GM11168 (cell line): Measurements from ENCODE around the gene INS.
"Not testable (repeated sequence)": the region's sequence is repeated elsewhere in the genome, so short reads cannot be mapped to it uniquely, and the experiment has no call there.

ENCODE experiments used
- in situ Hi-C: fragments of 300-500 bp; cut with MboI; formaldehyde crosslinking; loops from one replicate; pipeline ENCODE4 v1.12.0; 2022; ENCODE audit warnings: low sequenced_read_pairs; ENCODE audit not compliant: unreplicated experiment

Gene INS

DNA sequence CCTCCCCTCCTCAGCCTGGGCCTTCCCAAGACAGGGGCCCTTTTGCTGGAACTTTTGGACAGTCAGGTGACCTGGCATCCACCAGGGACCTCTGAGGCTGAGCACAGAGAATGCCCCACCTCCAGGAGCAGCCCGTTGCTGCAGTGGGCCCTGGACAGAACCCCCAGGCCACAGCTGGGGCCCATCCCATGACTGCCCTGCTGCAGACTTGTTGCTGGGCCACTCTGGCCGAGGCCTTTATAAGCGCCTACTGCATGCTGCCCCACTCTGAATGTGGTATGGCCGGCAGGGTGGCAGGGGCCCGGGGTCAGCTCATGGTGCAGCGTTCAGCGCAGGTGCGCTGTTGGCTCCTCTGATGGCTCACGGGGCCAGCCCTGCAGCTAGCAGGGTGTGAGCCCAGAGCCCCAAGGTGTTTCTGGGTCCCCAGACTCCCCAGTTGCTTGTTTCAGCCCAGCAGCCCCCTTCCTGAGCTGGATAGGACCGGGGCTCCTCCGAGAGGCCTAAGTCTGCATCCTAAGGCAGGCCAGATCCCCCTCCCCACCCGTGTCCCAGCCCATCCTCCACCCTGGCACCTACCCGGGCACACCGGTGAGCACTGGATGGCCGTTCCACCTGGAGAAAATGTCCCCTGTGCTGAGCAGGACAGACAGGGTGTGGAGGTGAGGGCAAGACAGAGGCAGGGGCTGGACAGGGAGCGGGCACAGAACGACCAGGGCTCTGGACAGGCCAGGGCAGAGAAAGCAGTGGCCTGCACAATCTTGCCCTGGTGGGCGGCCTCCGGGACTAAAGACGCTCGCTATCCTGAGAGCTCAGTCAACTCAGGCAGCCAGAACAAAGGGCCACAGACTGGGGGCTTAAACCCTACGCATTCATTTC is 38.7 kb upstream of the INS start:
- in situ Hi-C loops: loop anchor here (5.0 kb wide), 1 partner anchor 218 kb away; no protein-coding TSS in a partner anchor

DNA sequence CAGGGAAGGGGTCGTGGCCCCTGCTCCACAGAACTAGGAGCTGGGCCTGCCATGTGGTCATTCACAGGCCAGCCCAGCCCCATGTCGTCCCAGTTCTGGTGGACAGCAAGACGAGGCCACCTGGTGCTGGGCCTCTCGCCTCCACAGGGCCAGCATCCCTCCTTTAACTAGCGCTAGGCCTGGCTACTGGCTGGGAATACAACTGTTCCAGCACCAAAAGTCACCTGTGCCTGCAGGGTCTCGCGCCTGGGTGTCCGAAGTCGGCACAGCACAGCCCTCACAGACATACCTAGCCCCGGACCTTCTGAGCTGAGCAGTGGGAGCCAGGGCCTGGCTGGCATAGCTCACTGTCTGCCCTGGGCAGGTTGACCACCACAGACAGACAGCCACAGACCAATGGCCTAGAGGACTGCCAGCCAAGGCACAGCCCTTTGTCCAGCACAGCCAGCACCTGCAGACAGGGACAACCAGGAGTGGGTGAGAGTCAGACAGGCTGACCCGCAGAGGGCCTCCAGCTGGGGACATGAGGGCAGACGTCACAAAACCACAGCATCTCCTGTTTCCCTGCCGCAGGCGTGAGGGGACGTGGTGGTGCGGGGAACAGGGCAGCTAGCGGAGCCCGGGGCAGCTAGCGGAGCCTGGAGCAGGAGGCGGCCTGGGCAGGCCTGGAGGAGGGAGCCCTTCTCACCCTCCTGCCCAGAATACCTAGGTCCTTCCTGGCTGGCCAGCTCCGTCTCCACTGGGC is 37.8 kb upstream of the INS start:
- in situ Hi-C loops: no loop called here

DNA sequence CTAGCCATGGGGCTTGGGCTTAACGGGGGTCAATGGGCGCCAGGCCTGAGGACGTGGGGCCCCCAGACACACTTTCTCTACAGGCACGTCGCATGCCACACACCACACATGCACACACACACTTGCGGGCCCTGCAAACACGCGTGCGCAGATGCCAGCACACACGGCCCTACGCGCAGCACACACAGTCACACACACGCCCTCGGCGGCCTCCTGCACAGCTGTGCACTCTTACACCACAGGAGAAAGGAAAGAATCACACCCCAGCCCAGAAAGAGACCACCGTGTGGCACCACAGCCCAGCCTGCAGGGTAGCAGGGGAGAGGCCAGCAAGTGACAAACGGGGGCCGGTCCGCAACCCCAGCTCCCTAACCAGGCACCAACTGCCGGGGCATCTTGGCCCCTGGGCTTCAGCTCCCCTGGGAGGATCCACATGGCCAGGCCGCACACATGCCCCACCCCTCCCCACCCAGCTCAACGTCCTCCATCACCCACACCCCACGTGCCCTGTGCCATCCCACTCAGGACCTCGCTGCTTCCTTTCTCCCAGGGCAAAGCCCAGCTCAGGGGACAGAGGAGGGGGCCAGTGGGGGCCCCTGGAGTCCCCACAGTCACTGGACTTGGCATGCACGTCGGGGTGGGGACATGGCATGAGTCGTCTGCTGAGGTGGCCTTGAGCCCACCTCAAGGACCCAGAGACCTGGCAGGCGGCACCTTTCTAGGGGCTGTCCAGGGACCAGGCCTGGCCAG is 36.9 kb upstream of the INS start:
- in situ Hi-C loops: no loop called here

DNA sequence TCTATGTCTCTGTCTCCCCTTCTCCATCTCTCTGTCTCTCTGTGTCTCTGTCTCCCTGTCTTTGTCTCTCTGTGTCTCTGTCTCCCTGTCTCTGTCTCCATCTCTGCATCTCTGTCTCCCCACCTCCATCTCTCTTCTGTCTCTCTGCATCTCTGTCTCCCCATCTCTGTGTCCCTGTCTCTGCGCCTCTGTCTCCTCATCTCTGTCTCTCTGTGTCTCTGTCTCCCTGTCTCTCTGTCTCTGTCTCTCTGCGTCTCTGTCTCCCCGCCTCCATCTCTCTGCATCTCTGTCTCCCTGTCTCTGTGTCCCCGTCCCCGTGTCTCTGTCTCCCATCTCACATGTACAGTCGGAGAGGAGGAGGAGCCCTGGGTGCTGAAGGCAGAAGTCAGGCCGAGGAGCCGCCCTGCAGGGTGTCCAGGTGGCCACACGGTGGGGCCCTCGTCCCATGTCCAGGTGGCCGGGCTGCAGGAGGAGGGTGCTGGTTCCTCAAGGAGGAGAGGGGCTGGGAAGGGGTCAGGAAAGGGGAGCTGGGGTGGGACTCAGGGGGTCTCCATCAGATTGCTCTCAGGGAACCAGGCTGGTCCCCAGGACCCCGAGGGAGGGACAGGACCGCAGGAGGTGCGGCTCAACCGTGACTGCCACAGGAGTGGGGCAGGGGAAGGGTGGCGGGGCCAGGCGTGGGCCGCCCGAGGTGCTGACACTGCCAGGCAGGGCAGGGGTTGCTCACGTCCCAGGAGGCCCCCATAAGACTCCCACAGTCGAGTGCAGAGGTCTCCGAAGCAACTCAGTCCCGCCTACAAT is 36.2 kb upstream of the INS start:
- in situ Hi-C loops: no loop called here

DNA sequence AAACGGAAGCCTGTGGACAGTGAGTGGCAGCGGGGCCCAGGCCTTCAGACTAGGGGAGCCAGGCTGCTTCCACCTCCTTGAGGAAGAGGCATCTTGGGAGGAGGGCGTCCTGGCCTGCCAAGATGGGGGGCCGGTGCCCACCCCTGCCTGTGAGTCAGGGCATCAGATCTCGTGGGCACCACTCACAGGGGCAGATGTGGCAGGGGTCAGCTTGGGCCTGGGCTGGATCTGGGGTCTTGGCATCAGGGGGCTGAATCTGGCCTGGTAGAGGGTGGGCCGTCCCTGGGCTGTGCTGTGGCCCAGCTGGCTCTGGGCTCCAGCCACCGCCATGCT is 34.7 kb upstream of the INS start:
- in situ Hi-C loops: no loop called here

DNA sequence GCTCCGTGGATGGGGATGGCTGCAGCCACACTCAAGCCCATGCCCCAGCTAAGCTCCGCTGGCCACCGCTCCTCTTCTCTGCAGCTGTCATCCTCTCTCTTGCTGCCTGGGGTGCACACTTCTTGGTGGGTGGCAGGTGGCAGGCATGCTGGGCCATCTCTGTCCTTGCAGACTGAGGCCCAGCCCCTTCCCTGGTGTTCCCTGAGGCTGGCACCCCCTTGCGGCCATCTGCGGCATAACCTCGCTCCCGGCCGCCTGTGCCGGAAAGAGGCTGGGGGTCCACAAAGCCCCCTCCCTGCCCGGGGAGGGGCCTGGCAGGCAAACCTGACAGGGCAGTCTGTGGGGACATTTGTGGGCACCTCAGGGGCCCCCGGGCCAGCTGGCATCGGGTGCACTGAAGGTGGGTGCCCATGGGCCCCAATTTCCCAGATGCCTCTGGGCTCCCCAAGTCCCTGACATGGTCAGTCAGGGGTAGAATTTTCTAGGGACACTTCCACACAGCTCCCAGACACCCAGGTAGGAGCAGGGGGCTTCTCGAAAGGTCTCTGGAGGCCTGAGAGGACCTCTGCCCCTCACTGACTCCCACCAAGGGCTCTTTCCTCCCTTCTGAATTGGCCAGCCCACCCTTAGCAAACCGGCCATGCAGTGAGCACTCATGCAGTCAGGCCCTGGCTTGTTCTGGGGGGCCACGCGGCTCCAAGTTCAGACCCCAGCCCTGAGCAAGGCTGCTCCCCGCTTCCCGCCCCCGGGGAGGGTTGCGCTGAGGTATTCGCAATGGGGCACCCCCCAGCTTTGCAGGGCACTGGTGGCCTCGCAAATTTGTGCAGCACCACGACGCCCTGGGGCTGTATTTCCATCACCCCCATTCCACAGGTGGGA is 34.1 kb upstream of the INS start:
- in situ Hi-C loops: no loop called here

DNA sequence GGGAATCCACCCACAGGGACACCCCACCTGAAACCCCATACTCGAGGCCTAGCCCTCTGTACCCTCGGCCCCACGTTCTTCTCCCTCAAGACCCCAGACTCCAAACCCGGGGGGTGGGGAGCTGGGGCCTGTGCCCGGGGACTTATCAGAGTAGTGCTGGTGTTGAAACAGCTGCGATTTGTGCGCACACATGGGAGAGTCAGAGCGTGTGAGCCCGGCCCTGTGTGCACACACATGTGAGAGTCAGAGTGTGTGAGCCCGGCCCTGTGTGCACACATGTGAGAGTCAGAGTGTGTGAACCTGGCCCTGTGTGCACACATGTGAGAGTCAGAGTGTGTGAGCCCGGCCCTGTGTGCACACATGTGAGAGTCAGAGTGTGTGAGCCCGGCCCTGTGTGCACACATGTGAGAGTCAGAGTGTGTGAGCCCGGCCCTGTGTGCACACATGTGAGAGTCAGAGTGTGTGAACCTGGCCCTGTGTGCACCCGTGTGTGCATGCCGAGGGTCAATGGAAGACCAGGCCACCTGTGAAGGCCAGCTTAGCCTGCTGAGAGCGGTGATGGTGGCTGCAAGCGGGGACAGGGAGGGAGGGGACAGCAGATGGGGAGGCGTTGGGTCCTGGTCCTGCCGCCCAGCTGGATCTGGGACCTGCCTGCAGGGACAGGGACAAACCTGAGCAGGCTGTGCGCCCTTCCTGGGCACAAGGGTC is 33.0 kb upstream of the INS start:
- in situ Hi-C loops: not testable (repeated sequence)

DNA sequence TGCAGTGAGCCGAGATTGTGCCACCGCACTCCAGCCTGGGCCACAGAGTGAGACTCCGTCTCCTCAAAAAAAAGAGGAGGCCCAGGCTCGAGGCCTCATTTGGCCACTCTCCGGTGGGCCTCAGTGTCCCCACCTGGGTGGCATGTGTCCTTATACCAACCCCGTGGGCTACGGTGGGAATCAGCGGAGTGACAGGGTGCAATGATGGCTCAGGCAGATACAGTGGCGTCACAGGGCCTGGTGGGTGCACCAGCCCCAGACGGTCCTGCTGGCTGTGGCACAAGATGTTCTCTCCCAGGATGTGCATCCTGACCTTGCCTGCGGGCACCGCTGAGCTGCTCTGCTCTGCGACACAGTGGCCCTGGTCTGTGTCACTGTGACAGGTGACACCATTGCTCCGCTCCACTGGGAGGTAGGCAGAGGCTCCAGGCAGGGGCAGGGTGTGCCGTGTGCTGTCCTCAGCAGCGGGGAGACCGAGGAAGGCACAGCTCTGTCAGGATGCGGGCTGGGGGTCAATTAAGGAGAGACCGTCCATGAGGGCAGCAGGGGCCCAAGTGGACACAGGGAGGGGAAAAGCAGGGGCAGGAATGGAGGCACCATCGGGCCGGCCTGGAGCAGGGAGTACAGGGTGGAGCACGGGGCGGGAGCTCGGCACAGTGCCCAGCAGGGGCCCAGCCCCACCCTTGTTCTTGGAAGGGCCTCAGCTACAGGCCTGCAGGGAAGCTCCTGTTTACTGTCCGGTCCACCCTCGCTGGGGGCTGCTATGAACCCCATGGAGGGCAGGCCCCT is 32.3 kb upstream of the INS start:
- in situ Hi-C loops: no loop called here

DNA sequence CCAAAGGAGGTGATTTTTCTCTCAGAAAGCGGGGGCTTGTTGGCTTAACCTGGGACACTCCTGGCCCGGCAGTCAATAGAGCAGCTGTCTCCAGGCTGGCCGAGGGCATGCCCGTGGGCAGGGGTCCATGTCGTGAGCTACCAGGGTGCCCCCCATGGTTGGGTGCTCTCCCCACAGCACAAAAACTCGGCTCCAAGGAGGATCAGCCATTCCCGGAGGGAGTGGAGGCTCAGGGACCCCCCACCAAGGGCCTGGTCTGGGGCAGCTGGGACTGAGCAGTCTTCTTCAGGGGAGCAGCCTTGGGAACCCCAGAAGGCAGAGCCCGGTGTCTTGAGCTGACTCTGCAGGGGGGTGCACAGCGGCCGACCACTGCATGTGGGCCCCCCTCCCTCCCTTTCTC is 31.4 kb upstream of the INS start:
- in situ Hi-C loops: no loop called here

DNA sequence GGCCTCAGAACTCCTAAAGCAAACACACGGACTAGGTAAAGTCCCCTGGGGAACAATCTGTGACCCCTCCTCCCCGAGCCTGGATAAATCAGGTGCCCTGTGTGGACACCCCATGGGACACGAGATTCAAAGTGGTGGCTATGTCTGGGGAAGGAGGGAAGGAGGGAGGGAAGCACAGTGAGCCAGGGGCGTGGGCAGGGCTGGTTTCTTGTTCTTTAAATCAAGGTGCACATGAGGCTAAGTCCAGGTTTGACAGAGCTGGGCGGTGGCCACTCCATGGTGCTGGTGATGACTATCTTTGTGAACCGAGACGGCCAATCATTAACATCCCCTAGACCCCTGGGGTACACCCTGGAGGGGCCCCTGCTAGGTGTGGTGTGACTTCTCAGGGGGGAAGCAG is 30.9 kb upstream of the INS start:
- in situ Hi-C loops: no loop called here

DNA sequence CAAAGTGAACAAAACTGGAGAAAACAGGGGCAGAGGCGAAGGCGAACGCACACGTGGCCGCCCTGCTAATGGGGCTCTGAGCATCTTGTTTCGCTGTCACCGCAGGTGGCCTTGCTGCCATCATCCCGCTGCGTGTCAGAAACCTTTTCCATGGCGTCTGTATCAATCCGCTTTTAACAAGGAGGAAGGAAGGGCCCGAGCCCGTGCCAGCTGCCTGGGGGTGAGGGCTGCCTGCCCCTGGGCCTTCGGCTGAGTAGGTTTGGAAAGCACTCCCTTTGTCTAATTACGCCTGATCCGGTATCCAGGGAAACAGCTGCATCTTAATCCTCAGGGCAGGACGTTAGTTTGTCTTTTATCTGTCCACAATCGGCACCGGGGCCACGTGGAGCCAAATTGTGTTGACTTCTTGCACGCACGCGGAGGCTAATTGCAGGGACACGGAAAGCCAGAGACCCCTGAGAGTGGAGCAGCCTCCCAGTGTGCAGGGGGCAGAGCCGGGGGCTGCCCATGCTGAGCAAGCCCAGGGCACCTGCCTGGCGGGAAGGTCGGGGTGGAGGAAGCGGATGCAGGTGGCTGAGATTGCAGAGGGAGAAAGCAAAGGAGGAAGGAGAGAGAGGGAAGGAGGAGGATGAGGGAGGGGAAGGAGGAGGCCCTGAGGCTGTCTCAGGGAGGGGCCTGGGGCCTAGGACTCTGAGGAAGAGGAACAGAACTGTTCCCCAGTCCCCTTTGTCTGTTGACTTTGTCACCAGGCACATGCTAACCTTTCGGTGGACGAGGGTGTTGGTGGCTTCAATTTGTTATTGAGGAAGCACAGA is 29.9 kb upstream of the INS start:
- in situ Hi-C loops: no loop called here

DNA sequence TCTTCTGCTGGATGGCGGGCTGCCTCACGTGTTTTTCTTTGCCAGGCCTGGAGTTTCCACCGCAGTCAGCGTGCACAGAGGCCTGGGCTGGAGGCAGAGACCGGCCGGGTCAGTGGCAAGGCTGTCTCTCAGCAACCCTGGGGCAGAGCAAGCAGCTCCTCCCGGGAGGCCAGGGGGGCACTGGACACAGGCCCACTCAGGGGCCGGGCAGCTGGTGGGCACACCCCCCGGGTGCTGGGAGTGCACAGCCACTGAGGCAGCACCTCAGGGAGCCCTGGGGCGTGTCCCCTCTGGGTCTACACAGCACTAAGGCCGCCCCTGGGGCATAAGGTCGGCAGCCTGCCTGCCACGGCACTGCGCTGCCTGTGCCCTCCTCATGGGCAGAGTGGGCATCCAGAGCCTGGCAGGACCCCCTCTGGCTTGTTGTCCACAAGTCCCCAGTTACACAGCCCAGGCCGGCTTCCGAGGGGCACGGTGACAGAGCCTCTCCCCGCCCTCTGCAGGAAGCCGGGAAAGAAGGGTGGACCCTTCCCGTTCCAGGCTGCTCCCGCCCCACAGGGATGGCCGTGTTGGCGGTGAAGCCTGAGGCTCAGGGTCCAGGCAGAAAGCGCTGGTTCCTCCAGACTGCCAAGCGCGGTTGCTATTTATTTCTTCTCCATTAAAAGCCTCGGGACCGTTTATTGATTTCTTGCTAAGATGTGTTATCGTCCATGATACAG is 29.1 kb upstream of the INS start:
- in situ Hi-C loops: no loop called here

DNA sequence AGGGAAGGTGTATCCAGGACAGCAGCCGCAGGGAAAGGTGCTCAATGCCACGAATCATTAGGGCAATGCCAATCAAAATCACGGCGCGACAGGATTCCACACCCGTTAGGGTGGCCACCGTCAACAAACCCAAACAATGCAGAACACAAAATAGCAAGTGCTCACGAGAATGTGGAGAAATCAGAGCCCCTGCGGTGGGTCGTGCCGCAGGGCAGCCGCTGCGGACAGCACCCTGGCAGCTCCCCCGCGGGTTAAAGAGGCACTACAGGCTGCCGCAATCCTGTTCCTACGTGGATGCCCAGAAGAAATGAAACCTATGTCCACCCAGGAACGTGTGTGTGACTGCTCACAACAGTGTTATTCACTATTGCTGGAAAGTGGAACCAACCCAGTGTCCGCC is 27.7 kb upstream of the INS start:
- in situ Hi-C loops: no loop called here

DNA sequence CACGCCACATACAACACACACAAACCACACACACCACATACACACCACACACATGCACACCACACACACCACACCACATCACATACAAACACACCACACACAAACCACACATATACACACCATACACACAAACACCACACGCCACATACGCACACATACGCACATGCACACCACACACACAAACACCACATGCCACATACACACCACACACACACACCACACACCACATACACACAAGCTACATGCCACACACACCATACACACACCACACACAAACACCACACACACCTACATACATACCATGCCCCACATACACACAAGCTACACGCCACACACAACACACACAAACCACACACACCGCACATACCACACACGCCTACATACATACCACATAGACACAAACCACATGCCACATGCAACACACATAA is 26.3 kb upstream of the INS start:
- in situ Hi-C loops: no loop called here

DNA sequence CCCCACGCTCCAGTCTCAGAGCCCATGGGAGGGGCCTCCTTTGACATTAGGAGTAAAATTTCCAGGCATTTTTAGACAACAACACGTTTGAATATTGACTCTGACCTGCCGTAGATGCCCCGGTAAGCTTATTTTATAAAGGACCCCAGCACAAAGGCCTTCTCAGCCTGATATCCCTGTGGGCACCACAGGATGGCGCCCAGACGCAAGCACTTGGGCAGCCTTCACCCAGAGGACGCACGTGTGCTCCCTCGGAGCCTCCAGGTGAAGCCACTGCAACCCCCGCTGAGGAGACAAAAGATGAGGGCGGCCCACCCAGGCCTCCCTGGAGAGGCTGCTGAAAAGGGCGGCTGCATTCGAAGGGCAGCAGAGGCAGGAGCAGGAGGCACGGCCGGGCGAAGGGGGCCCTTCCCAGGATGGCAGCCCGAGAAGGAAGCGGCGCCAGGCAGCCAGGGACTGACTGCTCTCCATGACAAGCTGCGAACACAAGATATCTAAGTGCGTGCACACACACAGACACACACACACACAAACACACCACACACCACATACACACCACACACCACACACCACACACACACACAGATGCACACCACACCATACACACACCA is 25.8 kb upstream of the INS start:
- in situ Hi-C loops: no loop called here
